Left hindlimb (tissue), 1 donor: ENCODE data around the gene CSF1.
"Not testable (repeated sequence)": the region's sequence is repeated elsewhere in the genome, so short reads cannot be mapped to it uniquely, and the experiment has no call there.

Source experiments
- DNase-seq: peaks from one replicate; pipeline ENCODE4 v3.0.0-alpha.2; 2018

The CSF1 gene

DNA sequence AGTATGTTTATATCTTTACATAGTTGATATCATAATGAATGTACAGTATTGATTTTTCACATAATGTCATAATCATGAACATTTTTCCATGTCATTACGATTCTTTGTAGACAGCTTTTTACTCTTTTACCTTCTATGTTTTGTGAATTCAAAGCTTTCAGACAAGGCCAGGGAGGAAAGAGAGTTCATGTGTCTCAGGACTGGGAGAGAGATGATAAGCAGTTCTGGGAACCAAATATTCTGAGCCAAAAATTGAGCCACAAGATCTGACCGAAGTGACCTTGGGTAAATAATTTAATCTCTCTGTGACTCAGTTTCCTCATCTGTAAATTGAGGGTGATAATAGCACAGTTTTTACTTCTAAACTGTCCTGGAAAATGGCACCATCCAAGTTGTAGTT, 31.8 kb downstream of the CSF1 start:
- no peak for DNase-seq

DNA sequence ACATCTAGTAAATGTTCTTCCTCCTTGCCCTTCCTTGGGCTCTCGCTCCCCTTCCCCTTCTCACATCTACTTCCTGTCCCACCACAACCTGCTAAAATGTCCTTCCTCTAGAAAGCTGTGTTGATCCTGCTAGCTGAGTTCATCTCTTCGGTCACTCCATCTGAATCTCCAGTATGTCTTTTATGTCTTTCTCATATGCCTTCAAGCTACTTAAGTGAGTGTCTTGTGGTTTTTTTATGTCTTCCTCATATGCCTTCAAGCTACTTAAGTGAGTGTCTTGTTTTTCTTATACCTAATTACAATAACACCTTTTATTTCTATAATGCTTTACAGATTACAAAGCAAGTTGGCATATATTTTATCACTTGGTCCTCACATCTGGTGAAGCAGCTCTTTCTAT, 33.9 kb downstream of the CSF1 start:
- no peak for DNase-seq

DNA sequence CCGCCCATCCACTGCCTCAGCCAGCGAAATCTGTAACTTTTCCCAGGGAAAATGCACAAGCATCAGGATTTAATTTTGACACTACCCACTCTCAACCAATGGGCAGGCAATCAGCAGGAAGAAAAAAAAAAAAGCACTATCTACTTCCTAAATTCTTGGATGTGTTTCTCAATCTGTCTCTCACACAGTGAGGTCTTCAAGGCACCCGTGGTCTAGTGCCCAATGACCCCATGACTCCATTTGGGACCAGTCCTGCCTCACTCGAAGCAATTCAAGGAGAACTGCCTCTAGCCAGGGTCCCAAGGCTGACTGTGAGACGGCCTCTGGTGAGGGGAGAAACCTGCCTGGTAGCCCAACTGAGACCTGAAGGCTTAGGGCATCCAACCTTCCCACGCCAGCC, 35.9 kb downstream of the CSF1 start:
- DNase-seq: no peak

DNA sequence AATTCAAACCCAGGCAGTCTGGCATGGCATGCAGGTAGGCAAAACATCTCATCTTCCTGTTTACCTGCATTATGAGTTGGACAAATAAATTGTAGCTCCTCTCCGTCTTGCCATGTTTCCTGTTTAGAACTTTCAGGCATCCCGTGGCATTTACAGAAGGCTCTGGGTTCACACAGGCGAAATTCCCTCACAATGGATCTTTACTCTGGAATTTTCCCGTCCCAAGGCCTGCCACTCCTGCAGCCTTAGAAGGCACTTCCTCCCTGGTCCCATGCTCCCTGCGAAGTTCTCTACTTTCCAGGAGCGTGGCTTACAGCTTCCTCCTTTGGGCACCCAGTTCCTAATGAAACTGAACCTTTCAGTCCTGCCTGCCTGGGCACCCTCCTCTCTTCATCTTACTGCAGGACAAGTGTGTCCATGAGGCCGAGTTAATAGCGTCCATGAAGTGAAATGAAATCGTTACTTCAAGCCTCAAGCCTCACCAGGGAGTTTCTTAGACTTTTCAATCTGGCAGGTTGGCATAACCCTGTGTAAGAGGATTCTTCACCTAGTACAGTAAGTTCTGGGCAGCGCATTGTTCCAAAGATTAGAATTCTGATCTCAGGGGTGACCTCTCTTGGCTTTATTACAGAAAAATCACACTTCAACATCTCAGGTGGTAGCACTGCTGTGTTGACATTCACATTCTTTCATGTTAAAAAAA, 37.1 kb downstream of the CSF1 start:
- DNase-seq: no peak

DNA sequence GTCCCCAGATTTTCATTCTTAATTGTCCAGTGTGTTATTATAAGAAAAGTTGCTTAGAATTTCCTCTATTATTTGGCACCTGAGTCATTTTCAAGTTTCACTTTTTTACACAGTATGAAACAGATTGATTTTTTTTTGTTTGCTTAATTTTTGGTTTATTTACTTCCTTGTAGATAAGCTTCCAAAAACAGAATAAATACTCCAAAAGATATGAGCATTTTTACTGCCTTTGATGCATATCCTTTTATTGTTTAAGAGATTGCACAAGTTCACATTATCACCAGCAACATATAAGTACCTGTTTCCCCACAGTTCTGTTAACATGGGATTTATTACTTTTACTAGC, 37.6 kb downstream of the CSF1 start:
- DNase-seq: no peak

DNA sequence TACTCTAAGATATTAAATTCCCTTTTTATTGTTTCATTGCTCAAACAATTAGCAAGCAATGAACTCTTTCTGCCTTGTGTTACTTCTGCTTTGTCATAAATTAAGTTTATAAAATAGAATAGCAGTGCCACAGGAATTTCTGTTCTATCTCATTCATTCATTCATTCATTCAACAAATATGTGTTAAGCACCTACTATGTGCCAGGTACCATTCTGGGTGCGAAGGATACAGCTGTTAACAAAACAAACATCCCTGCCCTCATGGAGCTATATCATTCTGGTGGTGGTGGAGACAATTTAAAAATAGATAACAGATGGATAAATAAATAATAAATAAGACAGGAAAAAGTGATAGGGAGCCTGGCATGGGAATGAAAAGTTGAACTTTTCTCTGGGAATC, 39.4 kb downstream of the CSF1 start:
- no peak for DNase-seq

DNA sequence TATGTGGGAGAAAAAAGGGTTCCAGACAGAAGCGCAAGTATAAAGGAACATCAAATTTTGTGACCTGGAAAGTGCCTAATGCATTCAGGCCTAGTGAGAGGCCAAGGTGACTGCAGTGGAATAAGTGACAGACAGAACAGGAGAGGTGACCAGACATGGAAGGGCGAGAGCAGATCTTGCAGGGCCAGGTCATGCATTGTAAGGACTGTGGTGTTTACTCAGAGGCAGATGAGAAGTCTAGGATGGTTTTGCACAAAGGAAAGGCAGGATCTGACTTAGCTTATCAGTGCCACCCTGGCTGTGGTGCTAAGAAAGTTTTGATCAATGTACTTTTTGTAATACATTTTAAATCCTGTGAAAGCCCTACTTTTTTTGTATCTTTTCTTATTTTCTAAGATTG, 39.9 kb downstream of the CSF1 start:
- DNase-seq: no peak

DNA sequence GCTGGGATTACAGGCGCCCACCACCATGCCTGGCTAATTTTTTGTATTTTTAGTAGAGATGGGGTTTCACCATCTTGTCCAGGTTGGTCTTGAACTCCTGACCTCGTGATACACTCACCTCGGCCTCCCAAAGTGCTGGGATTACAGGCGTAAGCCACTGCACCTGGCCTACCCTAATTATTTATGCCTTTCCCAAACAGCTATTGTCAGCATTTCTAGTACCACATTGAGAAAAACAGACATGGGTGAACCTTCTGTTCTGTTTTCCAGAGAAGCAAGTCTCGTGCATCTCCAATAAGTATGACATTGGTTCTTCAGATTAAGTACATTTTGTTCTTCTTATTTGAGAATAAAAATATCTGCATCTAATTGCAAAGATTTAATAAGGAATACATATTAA, 40.9 kb downstream of the CSF1 start:
- not testable (repeated sequence) for DNase-seq

DNA sequence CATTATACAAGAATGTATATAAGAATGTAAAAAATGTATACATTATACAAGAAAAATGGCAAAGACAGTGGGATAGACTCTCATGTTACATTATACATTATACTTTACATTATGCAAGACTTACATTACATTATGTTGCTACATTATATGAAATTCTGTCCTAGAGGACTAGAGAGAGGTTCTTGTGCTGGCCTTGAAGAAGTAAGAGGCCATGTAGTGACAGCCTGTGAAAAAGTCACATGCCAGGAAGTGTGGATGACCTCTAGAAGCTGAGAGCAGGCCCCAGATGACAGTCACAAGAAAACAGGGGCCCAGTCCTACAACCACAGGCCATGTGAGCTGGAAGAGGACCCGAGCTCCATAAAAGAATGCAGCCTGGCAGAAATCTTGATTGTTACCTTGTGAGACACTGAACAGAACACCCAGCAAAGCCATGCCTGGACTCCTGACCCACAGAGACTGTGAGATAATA, 43.4 kb downstream of the CSF1 start:
- no peak for DNase-seq

DNA sequence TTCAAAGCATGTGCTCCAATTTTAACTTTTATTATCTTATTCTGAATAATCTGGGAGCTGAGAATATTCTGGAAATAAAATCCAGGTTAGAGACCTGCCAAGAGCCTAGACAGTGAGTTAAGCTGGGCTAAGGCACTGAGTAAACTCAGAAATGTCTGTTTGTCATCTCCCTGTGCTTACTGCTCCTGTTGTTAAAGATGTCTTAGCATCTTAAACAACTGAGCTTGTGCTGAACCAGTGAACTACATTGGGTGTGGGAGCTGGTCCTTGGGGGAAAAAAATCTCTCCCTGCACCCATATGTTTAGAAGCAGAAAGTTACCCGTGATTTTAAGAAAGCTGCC, 49.0 kb downstream of the CSF1 start:
- no peak for DNase-seq

DNA sequence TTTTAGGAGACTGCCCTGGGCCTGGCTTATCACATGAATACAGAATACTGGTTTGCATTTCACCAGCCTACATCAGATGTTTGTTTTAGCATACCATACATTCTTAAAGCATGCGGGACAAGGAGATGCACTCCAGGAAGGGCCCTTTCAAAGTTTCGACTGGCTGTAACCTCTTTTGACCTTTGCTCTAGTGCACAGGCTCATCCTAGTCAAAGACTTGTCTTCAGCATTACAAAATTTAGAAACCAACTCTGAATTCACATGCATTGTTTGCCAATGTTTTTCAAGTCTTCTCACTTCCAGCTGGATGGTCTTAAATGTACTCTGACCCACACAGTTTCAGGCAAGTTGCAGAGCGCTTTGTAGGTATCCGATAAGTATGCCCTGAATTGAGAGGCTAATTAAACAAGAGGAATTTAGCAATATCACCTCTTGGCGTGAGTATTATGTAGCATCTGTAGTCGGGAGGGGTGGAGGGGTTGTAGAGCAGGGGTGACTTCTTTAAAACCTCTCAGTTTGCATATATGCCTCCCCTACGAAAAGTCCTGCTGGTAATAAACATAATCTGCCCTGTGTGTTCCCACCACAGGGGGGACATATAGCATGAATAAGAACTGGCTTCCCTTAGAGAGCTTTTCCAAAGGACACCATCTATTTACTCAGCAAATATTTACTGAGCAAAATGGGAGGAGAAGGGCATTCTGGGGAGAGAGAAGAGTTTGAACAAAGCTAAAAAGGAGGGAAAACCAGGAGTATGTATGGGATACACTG, 49.5 kb downstream of the CSF1 start:
- DNase-seq: no peak

DNA sequence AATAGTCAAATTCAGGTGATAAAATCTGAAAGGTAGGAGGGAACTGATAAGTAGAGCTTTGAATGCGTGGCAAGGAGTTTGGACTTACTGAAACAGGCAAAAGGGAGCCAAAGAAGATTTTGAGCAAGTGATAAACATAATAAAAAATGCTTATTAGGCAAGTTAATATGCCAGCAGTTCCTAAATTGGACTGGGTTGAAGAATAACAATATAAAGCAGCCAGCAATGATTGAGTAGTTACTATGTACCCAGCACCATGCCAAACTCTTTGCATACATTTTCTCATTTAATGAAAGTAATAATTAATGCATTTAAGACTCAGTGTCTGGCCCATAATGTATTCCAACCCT, 50.1 kb downstream of the CSF1 start:
- no peak for DNase-seq

DNA sequence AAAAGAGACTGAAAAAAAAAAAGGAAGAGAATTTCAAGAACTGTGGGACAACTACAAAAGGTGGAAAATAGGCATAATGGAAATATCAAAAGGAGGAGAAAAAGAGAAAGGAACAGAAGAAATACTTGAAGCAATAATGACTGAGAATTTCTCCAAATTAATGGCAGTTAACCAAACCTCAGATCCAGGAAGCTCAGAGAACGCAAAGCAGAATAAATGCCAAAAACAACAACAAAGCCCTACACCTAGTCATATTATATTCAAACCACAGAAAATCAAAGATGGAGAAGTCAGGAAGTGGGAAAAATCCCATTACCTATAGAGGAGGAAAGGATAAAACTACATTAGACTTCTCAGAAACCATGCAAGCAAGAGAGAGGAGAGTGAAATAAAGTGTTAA, 53.2 kb downstream of the CSF1 start:
- no peak for DNase-seq

DNA sequence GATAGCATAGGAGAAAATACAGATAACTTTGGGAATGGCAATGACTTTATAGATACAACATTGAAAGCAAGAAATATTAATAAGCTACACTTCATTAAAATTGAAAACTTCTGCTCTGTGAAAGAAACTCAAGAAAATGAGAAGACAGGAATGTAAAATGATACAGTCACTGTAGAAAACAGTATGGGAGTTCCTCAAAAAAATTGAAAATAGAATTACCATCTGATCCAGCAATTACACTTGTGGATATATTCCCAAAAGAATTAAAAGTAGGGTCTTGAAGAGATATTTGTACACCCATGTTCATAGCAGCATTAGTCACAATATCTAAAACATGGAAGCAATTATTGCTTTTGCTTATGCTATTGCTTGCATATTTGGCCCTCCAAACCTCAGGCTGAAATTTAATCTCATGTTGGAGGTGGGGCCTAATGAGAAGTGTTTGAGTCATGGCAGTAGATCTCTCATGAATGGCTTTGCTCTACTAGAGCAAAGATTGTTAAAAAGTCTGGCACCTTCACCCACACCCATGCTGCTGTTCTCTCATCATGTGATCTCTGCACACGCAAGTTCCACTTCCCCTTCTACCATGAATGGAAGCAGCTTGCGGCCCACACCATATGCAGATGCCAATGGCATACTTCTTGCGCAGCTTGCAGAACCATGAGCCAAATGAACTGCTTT, 58.6 kb downstream of the CSF1 start:
- no peak for DNase-seq

DNA sequence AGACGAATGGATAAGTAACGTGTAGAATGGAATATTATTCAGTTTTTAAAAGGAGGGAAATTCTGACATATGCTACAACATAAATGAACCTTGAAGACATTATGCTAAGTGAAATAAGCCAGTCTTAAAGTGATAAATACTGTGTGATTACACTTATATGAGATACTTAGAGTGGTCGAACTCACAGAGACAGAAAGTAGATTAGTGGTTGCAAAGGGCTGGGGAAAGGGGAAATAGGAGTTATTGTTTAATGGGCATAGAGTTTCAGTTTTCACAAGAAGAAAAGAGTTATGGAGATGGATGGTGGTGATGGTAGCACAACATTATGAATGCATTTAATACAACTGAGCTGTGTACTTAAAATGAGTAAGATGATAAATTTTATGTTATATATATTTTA, 59.3 kb downstream of the CSF1 start:
- no peak for DNase-seq

DNA sequence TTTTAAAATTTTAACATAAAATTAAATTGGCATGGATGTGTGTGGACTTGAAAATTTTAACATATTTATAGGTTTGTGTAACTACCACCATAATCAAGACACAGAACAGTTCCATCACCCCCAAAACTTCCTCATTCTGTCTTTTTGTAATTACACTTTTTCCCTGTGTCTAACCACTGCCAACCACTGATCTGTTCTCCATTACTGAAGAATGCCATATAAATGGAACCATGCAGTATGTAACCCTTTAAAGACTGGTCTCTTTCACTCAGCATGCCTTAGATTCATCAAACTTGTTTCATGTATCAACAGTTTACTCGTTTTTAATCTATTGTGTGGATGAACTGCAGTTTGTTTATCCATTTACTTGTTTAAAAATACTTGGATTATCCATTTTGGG, 60.9 kb downstream of the CSF1 start:
- DNase-seq: no peak

DNA sequence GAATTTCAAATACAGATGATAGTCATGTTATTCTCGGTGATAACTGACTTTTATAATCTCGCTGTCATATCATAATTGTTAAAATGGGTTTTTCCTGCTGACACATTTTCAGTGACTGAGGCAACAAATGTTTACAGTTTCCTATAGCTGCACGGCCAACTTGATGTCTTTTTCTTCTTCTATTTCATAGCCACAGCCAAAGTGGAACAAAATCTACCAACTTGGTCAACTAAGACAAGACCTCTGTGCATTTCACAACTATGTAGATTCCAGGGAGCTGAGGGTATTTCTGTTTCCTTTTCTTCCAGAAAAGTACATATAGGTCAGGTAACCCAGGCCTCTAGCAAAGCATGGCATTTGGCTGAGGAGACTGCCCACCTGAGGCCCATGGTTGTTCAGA, 63.5 kb downstream of the CSF1 start:
- DNase-seq: no peak

DNA sequence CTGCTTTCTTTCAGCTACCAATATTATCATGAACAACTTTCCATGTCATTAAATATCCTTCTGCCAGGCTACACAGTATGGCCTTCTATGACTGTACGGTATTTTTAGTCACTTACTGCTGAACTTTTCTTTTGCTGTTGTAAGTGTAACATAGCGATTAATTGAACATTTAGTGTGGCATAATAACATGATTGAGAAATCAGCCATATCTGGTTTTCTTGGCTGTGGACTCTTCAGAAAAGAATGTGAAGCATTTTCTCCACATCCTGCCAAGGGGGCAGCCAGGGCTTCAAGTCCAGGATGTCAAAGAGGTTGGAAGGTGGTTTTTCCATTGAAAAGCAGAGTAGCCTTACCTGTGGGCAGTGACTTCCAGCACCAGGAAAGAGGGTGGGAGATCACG, 65.1 kb downstream of the CSF1 start:
- DNase-seq: no peak

DNA sequence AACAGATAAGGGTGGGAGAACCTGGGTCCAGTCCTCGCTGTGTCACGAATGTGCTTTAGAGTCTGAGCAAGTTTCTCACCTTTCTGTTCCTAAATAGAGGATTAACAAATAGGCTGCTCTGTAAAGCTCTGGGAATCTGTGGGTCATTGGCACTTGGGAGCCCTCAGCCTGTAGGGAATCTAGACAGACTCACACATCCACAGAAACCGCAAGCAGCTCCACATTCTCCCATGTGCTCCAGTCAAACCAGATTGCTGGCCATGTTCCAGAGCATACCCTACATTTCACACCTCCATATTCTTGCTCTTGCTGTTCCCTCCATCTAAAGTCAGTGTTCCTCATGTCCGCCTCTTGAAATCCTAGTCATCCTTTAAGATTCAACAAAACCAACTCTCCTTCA, 66.1 kb downstream of the CSF1 start:
- DNase-seq: no peak

DNA sequence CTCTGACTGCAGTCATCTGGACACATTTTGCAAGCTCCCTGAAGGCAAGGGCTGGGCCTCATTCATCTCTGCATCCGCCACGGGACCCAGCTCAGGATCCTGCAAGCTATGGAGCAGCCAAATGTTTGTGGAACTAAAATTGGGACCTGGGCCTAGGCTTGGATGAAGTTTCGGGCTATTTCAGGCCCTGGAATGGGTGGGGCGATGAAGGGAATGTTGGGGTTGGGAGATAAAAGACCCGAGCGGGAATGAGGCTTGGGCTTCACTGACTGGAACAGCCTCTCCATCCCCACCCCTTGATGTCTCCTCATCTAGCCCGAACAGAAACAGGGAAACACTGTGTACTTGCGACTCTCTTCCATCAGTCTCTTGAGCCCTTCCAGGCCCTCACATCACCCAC, 66.6 kb downstream of the CSF1 start:
- DNase-seq: no peak

DNA sequence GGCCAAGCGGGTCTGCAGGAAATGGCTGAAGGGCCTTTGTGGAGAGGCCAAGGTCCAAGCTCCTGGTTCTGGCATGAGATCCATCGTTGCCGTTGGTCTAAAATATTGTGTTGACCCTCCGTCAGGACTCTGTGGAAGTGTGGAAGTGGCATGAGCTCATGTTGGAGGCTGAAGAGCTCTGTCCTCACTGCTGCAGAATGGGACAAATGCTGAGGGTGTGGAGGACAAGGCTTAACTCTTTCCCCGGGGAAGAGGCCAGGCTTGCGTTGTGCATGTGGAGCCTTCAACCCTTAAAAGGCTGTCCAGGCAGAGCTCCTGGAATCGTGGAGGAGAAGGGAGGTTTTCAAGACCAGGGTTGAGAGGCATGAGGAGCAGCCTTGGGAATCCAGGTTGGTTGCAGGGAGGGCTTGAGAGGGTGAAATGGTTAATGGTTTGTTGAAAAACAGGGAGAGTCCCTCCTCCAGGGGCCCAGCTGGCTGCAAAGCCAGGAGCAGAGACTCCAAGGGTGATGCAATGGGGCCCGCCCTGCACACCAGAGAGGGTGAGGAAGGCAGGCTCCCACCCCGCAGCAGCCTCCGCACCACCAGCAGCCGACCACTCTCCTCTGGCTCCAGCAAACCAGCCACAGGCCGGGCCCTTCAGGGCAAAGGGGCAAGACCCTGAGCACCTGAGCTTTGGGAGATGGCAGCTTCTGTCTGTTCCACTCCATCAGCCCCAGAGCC, 67.2 kb downstream of the CSF1 start:
- DNase-seq: no peak

DNA sequence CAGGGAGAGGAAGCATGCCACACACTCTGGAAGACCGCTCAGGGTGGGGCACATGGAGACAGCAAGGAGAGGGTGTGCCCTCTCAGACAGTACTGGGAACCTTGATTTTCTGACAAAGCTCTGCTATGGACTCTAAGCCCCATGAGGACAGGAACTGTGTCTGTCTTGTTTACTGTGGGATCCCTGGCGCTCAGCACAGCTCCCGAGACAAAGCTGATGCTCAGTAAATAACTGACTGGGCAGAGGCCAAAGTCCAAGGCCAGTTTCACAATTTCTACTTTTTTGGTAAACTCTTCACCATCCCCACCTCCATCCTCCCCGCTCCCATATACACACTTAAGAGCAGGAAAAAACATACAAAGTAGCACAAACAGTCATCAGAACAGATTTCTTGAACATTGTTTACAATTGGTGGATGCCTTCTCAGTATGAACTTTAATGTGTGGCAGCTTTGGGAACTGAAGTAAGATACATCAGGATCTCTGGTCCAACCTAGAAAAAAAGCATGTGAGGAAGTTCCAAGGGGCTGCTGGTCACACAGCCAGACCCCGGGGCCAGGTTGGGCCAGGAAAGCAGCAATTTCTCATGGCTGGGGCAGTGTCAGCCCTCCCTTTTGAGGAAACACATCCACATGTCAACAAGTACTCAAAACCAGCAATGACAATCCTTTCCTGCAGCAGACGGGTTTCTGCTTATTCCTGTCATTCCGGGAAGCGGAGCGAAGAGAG, 68.3 kb downstream of the CSF1 start:
- no peak for DNase-seq

DNA sequence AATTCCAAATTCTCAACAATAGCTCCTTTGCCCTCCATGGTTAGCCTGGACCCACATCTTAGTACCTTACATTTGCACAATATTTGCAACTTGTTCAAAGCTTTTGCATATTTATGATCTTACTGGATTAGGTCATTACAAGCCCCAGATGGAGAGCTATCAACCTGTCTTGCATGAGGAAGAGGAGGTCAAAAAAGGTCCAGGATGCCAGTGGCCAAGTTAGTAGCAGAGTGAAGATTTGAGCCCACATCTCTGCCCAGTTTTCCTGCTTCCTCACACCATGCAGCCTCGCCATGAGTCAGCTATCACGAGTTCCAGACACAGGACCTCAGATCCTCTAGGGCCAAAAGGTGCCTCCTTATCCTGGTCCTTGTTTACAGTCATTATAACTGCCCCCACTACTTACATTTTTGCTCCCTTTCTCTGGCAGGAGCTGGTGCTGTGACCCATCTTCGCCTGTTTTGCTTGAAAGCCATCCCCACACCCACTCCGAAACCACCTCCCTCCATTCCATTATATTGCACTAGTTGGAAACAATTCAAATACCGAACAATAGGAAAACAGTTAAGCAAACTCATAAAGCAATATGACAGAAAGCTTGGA, 68.9 kb downstream of the CSF1 start:
- DNase-seq: no peak
